HUES48 (cell line): ENCODE data around the gene AGAP1.

ENCODE experiments used
- H3K27ac ChIP-seq: one replicate; pipeline ENCODE4 v1.7.0; 2013; ENCODE audit warnings: low read depth, low read length, inconsistent platforms
- H3K27me3 ChIP-seq: 2 replicates; pipeline ENCODE4 v1.6.1; 2013; ENCODE audit warnings: mild to moderate bottlenecking, low read length; ENCODE audit not compliant: control insufficient read depth, insufficient read depth
- H3K36me3 ChIP-seq: 2 replicates; pipeline ENCODE4 v1.6.1; 2013; ENCODE audit warnings: low read length; ENCODE audit not compliant: control insufficient read depth, insufficient read depth
- H3K4me1 ChIP-seq: 2 replicates; pipeline ENCODE4 v1.6.1; 2013; ENCODE audit warnings: mild to moderate bottlenecking, low read length; ENCODE audit not compliant: control insufficient read depth, insufficient read depth
- H3K4me3 ChIP-seq: 2 replicates; pipeline ENCODE4 v1.5.1; 2013; ENCODE audit warnings: mild to moderate bottlenecking, low read depth, low read length
- H3K9ac ChIP-seq: 2 replicates; pipeline ENCODE4 v1.6.1; 2013; ENCODE audit warnings: mild to moderate bottlenecking, low read depth, low read length, moderate library complexity
- H3K9me3 ChIP-seq: 2 replicates; pipeline ENCODE4 v1.6.1; 2013; ENCODE audit warnings: low read length; ENCODE audit not compliant: control insufficient read depth, insufficient read depth

AGAP1 gene

GRCh38 chr2:235639885-235640284 is 146.0 kb downstream of the AGAP1 start:
- H3K27me3 ChIP-seq: no peaks in the 10 kb centered on the region
- H3K9me3 ChIP-seq: no peaks in the 10 kb centered on the region
- no peak overlapping the region for H3K9ac ChIP-seq
- no peaks in the 10 kb centered on the region for H3K36me3 ChIP-seq
- H3K4me3 ChIP-seq: no peak overlapping the region
- no peak overlapping the region for H3K27ac ChIP-seq
- H3K4me1 ChIP-seq: peaks cover 37% of the 10 kb centered on the region

- Histone ChIP-seq H3K9ac (no peak overlapping the region), H3K36me3 (no peaks in the 10 kb centered on the region), H3K4me3 (no peak overlapping the region), H3K27ac (no peak overlapping the region), H3K9me3 (no peaks in the 10 kb centered on the region), H3K27me3 (no peaks in the 10 kb centered on the region), H3K4me1 (peaks cover 37% of the 10 kb centered on the region)
Measured at GRCh38 chr2:235640377-235640776, 146.5 kb downstream of the AGAP1 start.

GRCh38 chr2:235640926-235641723 is 147.3 kb downstream of the AGAP1 start:
- Histone ChIP-seq H3K4me1 (peaks cover 37% of the 10 kb centered on the region), H3K4me3 (no peak overlapping the region), H3K27ac (no peak overlapping the region), H3K36me3 (no peaks in the 10 kb centered on the region), H3K9ac (no peak overlapping the region), H3K9me3 (no peaks in the 10 kb centered on the region), H3K27me3 (no peaks in the 10 kb centered on the region)

GRCh38 chr2:235641956-235642355 is 148.1 kb downstream of the AGAP1 start:
- no peak overlapping the region for H3K27ac ChIP-seq
- no peak overlapping the region for H3K4me3 ChIP-seq
- no peak overlapping the region for H3K9ac ChIP-seq
- H3K36me3 ChIP-seq: no peaks in the 10 kb centered on the region
- peaks cover 37% of the 10 kb centered on the region for H3K4me1 ChIP-seq
- H3K9me3 ChIP-seq: no peaks in the 10 kb centered on the region
- H3K27me3 ChIP-seq: no peaks in the 10 kb centered on the region

- no peak overlapping the region for H3K9ac ChIP-seq
- H3K4me1 ChIP-seq: peaks cover 37% of the 10 kb centered on the region
- H3K36me3 ChIP-seq: no peaks in the 10 kb centered on the region
- H3K27me3 ChIP-seq: no peaks in the 10 kb centered on the region
- no peak overlapping the region for H3K27ac ChIP-seq
- no peaks in the 10 kb centered on the region for H3K9me3 ChIP-seq
- H3K4me3 ChIP-seq: no peak overlapping the region
Measured at GRCh38 chr2:235642446-235643098, 148.7 kb downstream of the AGAP1 start.

- no peaks in the 10 kb centered on the region for H3K36me3 ChIP-seq
- no peak overlapping the region for H3K4me3 ChIP-seq
- H3K27ac ChIP-seq: no peak overlapping the region
- H3K4me1 ChIP-seq: peaks cover 37% of the 10 kb centered on the region
- H3K9ac ChIP-seq: no peak overlapping the region
- no peaks in the 10 kb centered on the region for H3K9me3 ChIP-seq
- no peaks in the 10 kb centered on the region for H3K27me3 ChIP-seq
Measured at GRCh38 chr2:235643680-235644511, 150.1 kb downstream of the AGAP1 start.

GRCh38 chr2:235647264-235647663 is 153.4 kb downstream of the AGAP1 start:
- peaks cover 4% of the 10 kb centered on the region for H3K4me1 ChIP-seq
- H3K4me3 ChIP-seq: no peak overlapping the region
- H3K27me3 ChIP-seq: no peaks in the 10 kb centered on the region
- no peaks in the 10 kb centered on the region for H3K36me3 ChIP-seq
- no peaks in the 10 kb centered on the region for H3K9me3 ChIP-seq
- no peak overlapping the region for H3K27ac ChIP-seq
- no peak overlapping the region for H3K9ac ChIP-seq

GRCh38 chr2:235647877-235648276 is 154.0 kb downstream of the AGAP1 start:
- H3K27me3 ChIP-seq: no peaks in the 10 kb centered on the region
- H3K27ac ChIP-seq: no peak overlapping the region
- no peaks in the 10 kb centered on the region for H3K4me1 ChIP-seq
- no peaks in the 10 kb centered on the region for H3K36me3 ChIP-seq
- no peak overlapping the region for H3K4me3 ChIP-seq
- H3K9ac ChIP-seq: no peak overlapping the region
- no peaks in the 10 kb centered on the region for H3K9me3 ChIP-seq

GRCh38 chr2:235649418-235649817 is 155.6 kb downstream of the AGAP1 start:
- Histone ChIP-seq H3K27me3 (no peaks in the 10 kb centered on the region), H3K4me3 (no peak overlapping the region), H3K9ac (no peak overlapping the region), H3K9me3 (no peaks in the 10 kb centered on the region), H3K27ac (no peak overlapping the region), H3K36me3 (no peaks in the 10 kb centered on the region), H3K4me1 (no peaks in the 10 kb centered on the region)

- H3K4me1 ChIP-seq: no peaks in the 10 kb centered on the region
- no peak overlapping the region for H3K27ac ChIP-seq
- no peak overlapping the region for H3K4me3 ChIP-seq
Measured at GRCh38 chr2:235651643-235652042, 157.8 kb downstream of the AGAP1 start.

More at GRCh38 chr2:235651643-235652042, 157.8 kb downstream of the AGAP1 start:
- H3K36me3 ChIP-seq: no peaks in the 10 kb centered on the region
- no peaks in the 10 kb centered on the region for H3K27me3 ChIP-seq
- no peak overlapping the region for H3K9ac ChIP-seq
- H3K9me3 ChIP-seq: no peaks in the 10 kb centered on the region
